SH-SY5Y (cell line): Measurements from ENCODE around the gene OTP.

Experiments used
- GATA2 ChIP-seq: IDR thresholded peaks from 2 replicates; pipeline ENCODE4 v1.6.1; 2011; ENCODE audit warnings: mild to moderate bottlenecking, low read depth, low read length
- GATA3 ChIP-seq: IDR thresholded peaks from 2 replicates; pipeline ENCODE4 v1.6.1; 2011; ENCODE audit warnings: low read depth, mild to moderate bottlenecking, low read length, moderate library complexity

GRCh38 chr5:77643654-77644370 lies 5.3 kb upstream of the OTP start:
- TF ChIP-seq GATA2 (no peak), GATA3 (no peak)
